K562 (cell line): Measurements from ENCODE around the gene CDHR2. TPM values are rescaled to one million over a fixed set of nuclear protein-coding genes. Genes with fewer than 3 reads are reported as not detected.
A peak's percentile ranks its signal among the peaks of the same experiment; 100 is the strongest.

ENCODE experiments used
- ATAC-seq: fragments of 200-7000 bp; cut with Tn5 transposase; 3 replicates; pipeline ENCODE4 v1.9.1; 2020; ENCODE audit warnings: moderate library complexity
- BruUV-seq: library from RNA; stranded (reverse); fragments of 400-500 nt; replicated peaks from 2 replicates; lab custom pipeline; 2021; lab: Mats Ljungman, UMichigan
- CTCF ChIA-PET: fragments of 300-600 bp; formaldehyde crosslinking; extraction: SDS; loops from one replicate; lab custom pipeline; 2021; ENCODE audit warnings: low intra/inter-chr PET ratio; lab: Yijun Ruan, JAX
- POLR2A ChIA-PET: fragments of 300-600, 350-650 bp; sonication (Branson Sonifier 250); formaldehyde crosslinking; extraction: SDS; loops from one replicate; lab custom pipeline; 2021; ENCODE audit warnings: antibody characterized with exemption, inconsistent platforms; lab: Yijun Ruan, JAX
- DNase-seq, 4 experiments: peaks; one replicate each; pipeline versions ENCODE4 v3.0.0 to v3.0.0-alpha.2; 2011 to 2018; ENCODE audit warnings: low spot score in 3 of 4, mixed read lengths in 3 of 4; ENCODE audit errors: extremely low read depth in 1 of 4
- FAIRE-seq: peaks from 2 replicates; lab custom pipeline; 2011; peaks lifted over from hg19 to GRCh38; lab: Jason Lieb, UNC
- H2AFZ ChIP-seq: 2 replicates; pipeline ENCODE4 v1.6.0; 2011; ENCODE audit warnings: low read depth, low read length, control low read depth, inconsistent platforms
- H3K27ac ChIP-seq: fragments of 200-600 bp; 3 replicates; pipeline ENCODE4 v1.8.0; 2011; ENCODE audit warnings: low read depth, mild to moderate bottlenecking, control low read depth, inconsistent platforms, low read length, moderate library complexity, mixed read lengths; ENCODE audit errors: extremely low read depth
- H3K27me3 ChIP-seq, 2 experiments: fragments of 300-600 bp in 1 of 2; 2 replicates in 1 of 2; 3 replicates in 1 of 2; pipeline versions ENCODE4 v1.6.0 to v1.8.0; 2011; ENCODE audit warnings: inconsistent platforms in 2 of 2, low read length in 2 of 2, mild to moderate bottlenecking in 1 of 2, mixed read lengths in 1 of 2, moderate library complexity in 1 of 2; ENCODE audit not compliant: control insufficient read depth in 2 of 2, insufficient read depth in 2 of 2
- H3K36me3 ChIP-seq: fragments of 300-600 bp; 3 replicates; pipeline ENCODE4 v1.8.0; 2011; ENCODE audit warnings: mild to moderate bottlenecking, low read length, inconsistent platforms; ENCODE audit not compliant: control insufficient read depth, insufficient read depth
- H3K4me1 ChIP-seq, 2 experiments: fragments of 200-600 bp in 1 of 2; replicated peaks in 1 of 2; 2 replicates in 1 of 2; 3 replicates in 1 of 2; pipeline versions ENCODE4 v1.5.1 to v1.8.0; 2011; ENCODE audit warnings: inconsistent platforms in 2 of 2, low read length in 2 of 2, mild to moderate bottlenecking in 1 of 2, mixed read lengths in 1 of 2, moderate library complexity in 1 of 2; ENCODE audit not compliant: control insufficient read depth in 2 of 2, insufficient read depth in 2 of 2
- H3K4me2 ChIP-seq: 2 replicates; pipeline ENCODE4 v1.6.1; 2011; ENCODE audit warnings: low read length, control low read depth, inconsistent platforms, mixed read lengths; ENCODE audit not compliant: insufficient read depth
- H3K4me3 ChIP-seq: fragments of 200-600 bp; sonication (generic), shearing (Covaris generic); 2 replicates; pipeline ENCODE4 v1.5.1; 2016; ENCODE audit warnings: control low read depth, inconsistent platforms
- H3K79me2 ChIP-seq: fragments of 200-600 bp; 3 replicates; pipeline ENCODE4 v1.8.0; 2011; ENCODE audit warnings: low read length, inconsistent platforms; ENCODE audit not compliant: control insufficient read depth, insufficient read depth
- H3K9ac ChIP-seq, 2 experiments: 2 replicates each; pipeline versions ENCODE4 v1.6.0 to v1.6.1; 2011; ENCODE audit warnings: low read depth in 2 of 2, low read length in 2 of 2, control low read depth in 1 of 2, inconsistent platforms in 1 of 2, mild to moderate bottlenecking in 1 of 2, mixed read lengths in 1 of 2; ENCODE audit not compliant: insufficient read depth in 1 of 2
- H3K9me1 ChIP-seq: one replicate; pipeline ENCODE4 v1.6.0; 2011; ENCODE audit warnings: inconsistent platforms, mild to moderate bottlenecking, low read length, moderate library complexity; ENCODE audit not compliant: control insufficient read depth, insufficient read depth
- H3K9me3 ChIP-seq: replicated peaks from 2 replicates; pipeline ENCODE4 v1.5.1; 2011; ENCODE audit warnings: low read depth, low read length, inconsistent platforms; ENCODE audit not compliant: control insufficient read depth, insufficient read depth
- H4K20me1 ChIP-seq: replicated peaks from 2 replicates; pipeline ENCODE4 v1.6.1; 2011; ENCODE audit warnings: low read length, inconsistent platforms, mixed read lengths; ENCODE audit not compliant: control insufficient read depth, insufficient read depth
- ATF1 ChIP-seq, 2 experiments: fragments of 450-650 bp in 1 of 2; IDR thresholded peaks; 2 replicates each; pipeline ENCODE4 v1.6.1; 2016; ENCODE audit warnings: missing compliant biosample characterization in 1 of 2, missing genetic modification characterization in 1 of 2
- CBX8 ChIP-seq: fragments of 200-600 bp; sonication (generic); IDR thresholded peaks from 2 replicates; pipeline ENCODE4 v1.6.1; 2012; ENCODE audit warnings: borderline replicate concordance, mixed run types, low read depth, mild to moderate bottlenecking, moderate library complexity, mixed read lengths, low read length, control low read depth, inconsistent platforms; ENCODE audit not compliant: poor library complexity, severe bottlenecking; ENCODE audit errors: extremely low read depth
- MAFF ChIP-seq: IDR thresholded peaks from 2 replicates; pipeline ENCODE4 v1.6.1; 2012; ENCODE audit warnings: low read length, improper control_type of control experiment
- RCOR1 ChIP-seq, 2 experiments: IDR thresholded peaks; 2 replicates each; pipeline ENCODE4 v1.6.1; 2012; ENCODE audit warnings: low read depth in 2 of 2, low read length in 2 of 2, borderline replicate concordance in 1 of 2, improper control_type of control experiment in 1 of 2
- SMARCA5 ChIP-seq: fragments of 450-650 bp; IDR thresholded peaks from 2 replicates; pipeline ENCODE4 v1.6.1; 2016
- SMARCE1 ChIP-seq: fragments of 450-650 bp; IDR thresholded peaks from 2 replicates; pipeline ENCODE4 v1.7.1; 2016; ENCODE audit warnings: mild to moderate bottlenecking
- WGBS: fragments of 100-300 bp; shearing (Covaris generic); methylation state at CpG from one replicate; pipeline ENCODE4 v1.1.6; 2016; ENCODE audit warnings: low coverage, mixed read lengths; ENCODE audit not compliant: insufficient coverage; ENCODE audit errors: missing lambda C conversion rate; 5-methylcytosine and 5-hydroxymethylcytosine counted together
- in situ Hi-C: fragments of 300-500 bp; cut with MboI; formaldehyde crosslinking; loops from 4 replicates; pipeline ENCODE4 v1.15.0; 2018; ENCODE audit warnings: inconsistent platforms, mixed read lengths
- intact Hi-C: fragments of 100-400 bp; cut with micrococcal nuclease; formaldehyde crosslinking; loops from 2 replicates; pipeline ENCODE4 v1.14.2; 2022
- polyA plus RNA-seq, 8 experiments: library from polyadenylated mRNA; depleted of rRNA in 4 of 8; stranded (reverse) in 5 of 8; unstranded in 3 of 8; fragments of >200 nt; fragmentation: Nextera tagmentation in 2 of 8; fragmentation: Illumina TruSeq in 1 of 8; extraction: Ambion mirVana in 2 of 8; extraction: Trizol in 1 of 8; gene quantifications; 2 replicates each; pipeline versions ENCODE4 v1.2.1 to v1.2.3, GENCODE V29; 2011 to 2014; ENCODE audit warnings: inconsistent platforms in 1 of 8, missing spikeins in 1 of 8
- total RNA-seq, 7 experiments: library from RNA; depleted of rRNA in 6 of 7; stranded (reverse); fragments of >200 nt in 6 of 7; fragmentation: Illumina TruSeq in 2 of 7; extraction: Trizol in 2 of 7; gene quantifications; 2 replicates each; pipeline versions ENCODE4 v1.2.1 to v1.2.3, GENCODE V29; 2011 to 2021; ENCODE audit warnings: low replicate concordance in 1 of 7
- TF ChIP-seq, protein P1 (sequence below): fragments of 250-450 bp; sonication (Bioruptor Pico); IDR thresholded peaks from 2 replicates; pipeline ENCODE4 v1.5.0; 2020; ENCODE audit warnings: mild to moderate bottlenecking
- TF ChIP-seq, protein P2 (sequence below): fragments of 450-650 bp; formaldehyde crosslinking; IDR thresholded peaks from 2 replicates; pipeline ENCODE4 v1.4.0; 2022; ENCODE audit warnings: mild to moderate bottlenecking, moderate library complexity
- TF ChIP-seq, protein P3 (sequence below): IDR thresholded peaks from 2 replicates; pipeline ENCODE4 v1.6.1; 2014; ENCODE audit warnings: antibody characterized with exemption

CDHR2 gene
- total and polyA plus RNA-seq, 9 of the 15 experiments (the other 6 are each of a cell fraction or from before 2014, with no cell fraction given) = 0.01 to 0.62 (median 0.09) TPM; not detected in 2

DNA sequence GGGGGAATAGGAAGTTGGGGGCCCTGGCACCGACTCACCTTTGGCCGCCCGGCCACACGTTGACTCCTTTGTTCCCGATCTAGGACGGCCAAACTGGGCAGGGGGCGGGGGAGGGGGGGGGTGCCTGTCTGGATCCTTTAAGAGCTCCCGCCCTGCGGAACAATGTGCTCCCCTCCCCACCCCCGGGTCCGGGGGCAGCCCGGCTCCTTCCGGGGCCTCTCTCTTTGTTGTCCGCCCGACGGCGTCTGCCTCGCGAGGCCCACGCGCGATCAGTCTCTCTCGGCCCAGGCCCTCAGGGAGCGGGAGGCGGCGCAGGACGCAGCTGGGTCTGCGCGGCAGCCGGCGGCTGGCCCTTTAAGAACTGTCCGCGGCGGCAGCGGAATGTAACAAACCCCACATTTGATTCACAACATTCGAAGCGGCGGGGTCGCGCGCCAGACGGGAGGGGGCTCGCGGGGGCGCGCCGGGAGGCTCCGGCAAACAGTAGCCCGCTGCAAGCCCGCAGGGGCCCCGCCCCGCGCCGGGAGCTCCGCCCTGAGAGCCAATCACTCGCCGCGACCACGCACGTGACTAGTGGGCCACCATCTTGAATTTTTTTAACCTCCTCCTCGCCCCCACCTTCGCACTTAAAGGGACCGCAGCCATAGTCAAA is 12.1 kb upstream of the CDHR2 start, which contains the start of gene RNF44:
Gene RNF44 (minus strand): TSS at position 501 of the 652 bp plus-strand sequence. CDS start 4,930 bp downstream, outside the sequence.
- Histone ChIP-seq H3K27ac (peak within 1 kb of the TSS; percentile 98), H3K27me3 (no peaks in the 10 kb centered on the region), H3K4me3 (peak within 1 kb of the TSS; percentile 91), H3K9ac (peak within 1 kb of the TSS; percentile 95 to 96), H3K36me3 (peaks cover 32% of the 10 kb centered on the region; the same call in 2 of the 3 replicates), H2AFZ (peak within 1 kb of the TSS; percentile 98), H3K4me1 (peaks cover 52 to 64% of the 10 kb centered on the region in 2 experiments), H3K79me2 (peaks cover 43% of the 10 kb centered on the region), H3K9me1 (peaks cover 4% of the 10 kb centered on the region), H3K9me3 (no peaks in the 10 kb centered on the region), H4K20me1 (peaks cover 26% of the 10 kb centered on the region; the same call in 1 of the 2 replicates), H3K4me2 (peak within 1 kb of the TSS; percentile 99)
- DNase-seq (peak; percentile 89 to 98 (median 93)), ATAC-seq (peak; percentile 76), FAIRE-seq (no peak)
- BruUV-seq = no TSS peak
- ChIA-PET POLR2A (interaction anchor here (0.5 to 4.8 kb wide), 19 partner anchors 8 to 490 kb away, joined by 3 to 39 read pairs (median 4); partner anchors contain the start of genes FAF2 and TSPAN17), CTCF (no interaction called here)
- in situ Hi-C loops = no loop called here
- WGBS = under 1% methylated on average over 32 of the region's 63 CpGs
- intact Hi-C loops = loop anchor here (2.0 kb wide), 1 partner anchor 88 kb away; the partner anchor contains the start of gene FAF2
- no peak for TF ChIP-seq SMARCA5
- no peak for TF ChIP-seq MAFF
- TF ChIP-seq ATF1 (CRISPR knock-in tag; IDR thresholded peaks at IDR 0.05) = no peak
- no peak for TF ChIP-seq ATF1 (tag; IDR thresholded peaks at IDR 0.05)
- TF ChIP-seq, protein P1, sequence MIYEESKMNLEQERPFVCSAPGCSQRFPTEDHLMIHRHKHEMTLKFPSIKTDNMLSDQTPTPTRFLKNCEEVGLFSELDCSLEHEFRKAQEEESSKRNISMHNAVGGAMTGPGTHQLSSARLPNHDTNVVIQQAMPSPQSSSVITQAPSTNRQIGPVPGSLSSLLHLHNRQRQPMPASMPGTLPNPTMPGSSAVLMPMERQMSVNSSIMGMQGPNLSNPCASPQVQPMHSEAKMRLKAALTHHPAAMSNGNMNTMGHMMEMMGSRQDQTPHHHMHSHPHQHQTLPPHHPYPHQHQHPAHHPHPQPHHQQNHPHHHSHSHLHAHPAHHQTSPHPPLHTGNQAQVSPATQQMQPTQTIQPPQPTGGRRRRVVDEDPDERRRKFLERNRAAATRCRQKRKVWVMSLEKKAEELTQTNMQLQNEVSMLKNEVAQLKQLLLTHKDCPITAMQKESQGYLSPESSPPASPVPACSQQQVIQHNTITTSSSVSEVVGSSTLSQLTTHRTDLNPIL (CRISPR knock-in tag) = no peak
- TF ChIP-seq, protein P2, sequence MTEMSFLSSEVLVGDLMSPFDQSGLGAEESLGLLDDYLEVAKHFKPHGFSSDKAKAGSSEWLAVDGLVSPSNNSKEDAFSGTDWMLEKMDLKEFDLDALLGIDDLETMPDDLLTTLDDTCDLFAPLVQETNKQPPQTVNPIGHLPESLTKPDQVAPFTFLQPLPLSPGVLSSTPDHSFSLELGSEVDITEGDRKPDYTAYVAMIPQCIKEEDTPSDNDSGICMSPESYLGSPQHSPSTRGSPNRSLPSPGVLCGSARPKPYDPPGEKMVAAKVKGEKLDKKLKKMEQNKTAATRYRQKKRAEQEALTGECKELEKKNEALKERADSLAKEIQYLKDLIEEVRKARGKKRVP (CRISPR knock-in tag) = 0 out of 2 replicates have a peak, but pooled peaks have one; percentile 32
- TF ChIP-seq RCOR1 (IDR thresholded peaks at IDR 0.05; ENCODE audit: borderline replicate concordance in 1 of 2, low read depth in 2 of 2, low read length in 2 of 2) = 0 out of 4 replicates have a peak, but pooled peaks of 1 of the 2 experiments have one; percentile 7
- no peak for TF ChIP-seq SMARCE1
- TF ChIP-seq, protein P3, sequence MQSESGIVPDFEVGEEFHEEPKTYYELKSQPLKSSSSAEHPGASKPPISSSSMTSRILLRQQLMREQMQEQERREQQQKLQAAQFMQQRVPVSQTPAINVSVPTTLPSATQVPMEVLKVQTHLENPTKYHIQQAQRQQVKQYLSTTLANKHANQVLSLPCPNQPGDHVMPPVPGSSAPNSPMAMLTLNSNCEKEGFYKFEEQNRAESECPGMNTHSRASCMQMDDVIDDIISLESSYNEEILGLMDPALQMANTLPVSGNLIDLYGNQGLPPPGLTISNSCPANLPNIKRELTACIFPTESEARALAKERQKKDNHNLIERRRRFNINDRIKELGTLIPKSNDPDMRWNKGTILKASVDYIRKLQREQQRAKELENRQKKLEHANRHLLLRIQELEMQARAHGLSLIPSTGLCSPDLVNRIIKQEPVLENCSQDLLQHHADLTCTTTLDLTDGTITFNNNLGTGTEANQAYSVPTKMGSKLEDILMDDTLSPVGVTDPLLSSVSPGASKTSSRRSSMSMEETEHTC = peak; percentile 39; the same call in 1 of the 2 replicates
- TF ChIP-seq CBX8 = no peak
